Measurements from ENCODE around the gene EN1.

The EN1 gene

GRCh38 chr2:118850901-118851415, 3.5 kb upstream of the EN1 start:
- Histone ChIP-seq H3K27me3 (ENCODE audit: control insufficient read depth in 5 of 5, insufficient read depth in 4 of 5, low read length in 5 of 5) (peaks cover 15 to 62% (median 41%) of the 10 kb centered on the region in 5 donors), H3K4me1 (ENCODE audit: control insufficient read depth in 5 of 5, insufficient read depth in 5 of 5, low read length in 5 of 5) (peaks cover 0 to 27% (median 27%) of the 10 kb centered on the region in 5 donors), H3K27ac (ENCODE audit: low read depth, low read length) (no peak overlapping the region), H3K9ac (ENCODE audit: low read length in 5 of 5) (no peak overlapping the region), H3K4me3 (ENCODE audit: low read depth in 1 of 5, low read length in 5 of 5) (no peak overlapping the region), H3K36me3 (ENCODE audit: control insufficient read depth in 5 of 5, insufficient read depth in 5 of 5, low read length in 5 of 5) (no peaks in the 10 kb centered on the region), H3K9me3 (ENCODE audit: control insufficient read depth in 5 of 5, low read length in 5 of 5) (no peaks in the 10 kb centered on the region)

GRCh38 chr2:118850168-118850900, 2.9 kb upstream of the EN1 start:
- no peak overlapping the region for H3K4me3 ChIP-seq (ENCODE audit: low read depth in 1 of 5, low read length in 5 of 5)
- H3K9me3 ChIP-seq (ENCODE audit: control insufficient read depth in 5 of 5, low read length in 5 of 5) = no peaks in the 10 kb centered on the region
- no peak overlapping the region for H3K9ac ChIP-seq (ENCODE audit: low read length in 5 of 5)
- H3K27ac ChIP-seq (ENCODE audit: low read depth, low read length) = no peak overlapping the region
- peaks cover 0 to 28% (median 27%) of the 10 kb centered on the region in 5 donors for H3K4me1 ChIP-seq (ENCODE audit: control insufficient read depth in 5 of 5, insufficient read depth in 5 of 5, low read length in 5 of 5)
- peaks cover 13 to 64% (median 38%) of the 10 kb centered on the region in 5 donors for H3K27me3 ChIP-seq (ENCODE audit: control insufficient read depth in 5 of 5, insufficient read depth in 4 of 5, low read length in 5 of 5)
- no peaks in the 10 kb centered on the region for H3K36me3 ChIP-seq (ENCODE audit: control insufficient read depth in 5 of 5, insufficient read depth in 5 of 5, low read length in 5 of 5)

- H3K4me3 ChIP-seq (ENCODE audit: low read depth in 1 of 5, low read length in 5 of 5) = no peak overlapping the region
- H3K27ac ChIP-seq (ENCODE audit: low read depth, low read length) = no peak overlapping the region
- peaks cover 9 to 63% (median 42%) of the 10 kb centered on the region in 5 donors for H3K27me3 ChIP-seq (ENCODE audit: control insufficient read depth in 5 of 5, insufficient read depth in 4 of 5, low read length in 5 of 5)
- H3K36me3 ChIP-seq (ENCODE audit: control insufficient read depth in 5 of 5, insufficient read depth in 5 of 5, low read length in 5 of 5) = no peaks in the 10 kb centered on the region
- H3K9me3 ChIP-seq (ENCODE audit: control insufficient read depth in 5 of 5, low read length in 5 of 5) = no peaks in the 10 kb centered on the region
- peaks cover 0 to 34% (median 32%) of the 10 kb centered on the region in 5 donors for H3K4me1 ChIP-seq (ENCODE audit: control insufficient read depth in 5 of 5, insufficient read depth in 5 of 5, low read length in 5 of 5)
- H3K9ac ChIP-seq (ENCODE audit: low read length in 5 of 5) = no peak overlapping the region
These were observed 2.0 kb upstream of the EN1 start for GRCh38 chr2:118849226-118850167.

- Histone ChIP-seq H3K4me3 (ENCODE audit: low read depth in 1 of 5, low read length in 5 of 5) (peak overlapping the region; percentile 48 to 79 (median 60)), H3K27me3 (ENCODE audit: control insufficient read depth in 5 of 5, insufficient read depth in 4 of 5, low read length in 5 of 5) (peaks cover 4 to 56% (median 40%) of the 10 kb centered on the region in 5 donors), H3K36me3 (ENCODE audit: control insufficient read depth in 5 of 5, insufficient read depth in 5 of 5, low read length in 5 of 5) (no peaks in the 10 kb centered on the region), H3K9me3 (ENCODE audit: control insufficient read depth in 5 of 5, low read length in 5 of 5) (no peaks in the 10 kb centered on the region), H3K27ac (ENCODE audit: low read depth, low read length) (no peak overlapping the region), H3K4me1 (ENCODE audit: control insufficient read depth in 5 of 5, insufficient read depth in 5 of 5, low read length in 5 of 5) (peaks cover 2 to 43% (median 40%) of the 10 kb centered on the region in 5 donors), H3K9ac (ENCODE audit: low read length in 5 of 5) (no peak overlapping the region)
These were observed 1.2 kb upstream of the EN1 start for GRCh38 chr2:118848381-118849225.

- Histone ChIP-seq H3K4me3 (ENCODE audit: low read depth in 1 of 5, low read length in 5 of 5) (peak overlapping the region; percentile 48 to 79 (median 63)), H3K36me3 (ENCODE audit: control insufficient read depth in 5 of 5, insufficient read depth in 5 of 5, low read length in 5 of 5) (no peaks in the 10 kb centered on the region), H3K4me1 (ENCODE audit: control insufficient read depth in 5 of 5, insufficient read depth in 5 of 5, low read length in 5 of 5) (peaks cover 2 to 49% (median 47%) of the 10 kb centered on the region in 5 donors), H3K27ac (ENCODE audit: low read depth, low read length) (no peak overlapping the region), H3K27me3 (ENCODE audit: control insufficient read depth in 5 of 5, insufficient read depth in 4 of 5, low read length in 5 of 5) (peaks cover 6 to 53% (median 36%) of the 10 kb centered on the region in 5 donors), H3K9me3 (ENCODE audit: control insufficient read depth in 5 of 5, low read length in 5 of 5) (no peaks in the 10 kb centered on the region), H3K9ac (ENCODE audit: low read length in 5 of 5) (peak overlapping the region in 1 of 5 donors; percentile 47)
These were observed 319 bp upstream of the EN1 start for GRCh38 chr2:118847762-118848172.

GRCh38 chr2:118846442-118846952, 951 bp downstream of the EN1 start:
- Histone ChIP-seq H3K27ac (ENCODE audit: low read depth, low read length) (no peak overlapping the region), H3K9ac (ENCODE audit: low read length in 5 of 5) (no peak overlapping the region), H3K27me3 (ENCODE audit: control insufficient read depth in 5 of 5, insufficient read depth in 4 of 5, low read length in 5 of 5) (peaks cover 6 to 55% (median 32%) of the 10 kb centered on the region in 5 donors), H3K36me3 (ENCODE audit: control insufficient read depth in 5 of 5, insufficient read depth in 5 of 5, low read length in 5 of 5) (no peaks in the 10 kb centered on the region), H3K9me3 (ENCODE audit: control insufficient read depth in 5 of 5, low read length in 5 of 5) (no peaks in the 10 kb centered on the region), H3K4me1 (ENCODE audit: control insufficient read depth in 5 of 5, insufficient read depth in 5 of 5, low read length in 5 of 5) (peaks cover 2 to 58% (median 56%) of the 10 kb centered on the region in 5 donors), H3K4me3 (ENCODE audit: low read depth in 1 of 5, low read length in 5 of 5) (peak overlapping the region in 4 of 5 donors; percentile 62 to 76 (median 68))

GRCh38 chr2:118845522-118846441, 1.7 kb downstream of the EN1 start:
- Histone ChIP-seq H3K27ac (ENCODE audit: low read depth, low read length) (peak overlapping the region; percentile 78), H3K9ac (ENCODE audit: low read length in 5 of 5) (peak overlapping the region; percentile 9 to 76 (median 68)), H3K4me1 (ENCODE audit: control insufficient read depth in 5 of 5, insufficient read depth in 5 of 5, low read length in 5 of 5) (peaks cover 2 to 64% (median 63%) of the 10 kb centered on the region in 5 donors), H3K4me3 (ENCODE audit: low read depth in 1 of 5, low read length in 5 of 5) (peak overlapping the region; percentile 62 to 76 (median 70)), H3K27me3 (ENCODE audit: control insufficient read depth in 5 of 5, insufficient read depth in 4 of 5, low read length in 5 of 5) (peaks cover 2 to 55% (median 35%) of the 10 kb centered on the region in 5 donors), H3K9me3 (ENCODE audit: control insufficient read depth in 5 of 5, low read length in 5 of 5) (no peaks in the 10 kb centered on the region), H3K36me3 (ENCODE audit: control insufficient read depth in 5 of 5, insufficient read depth in 5 of 5, low read length in 5 of 5) (no peaks in the 10 kb centered on the region)

GRCh38 chr2:118845005-118845521, 2.4 kb downstream of the EN1 start:
- H3K4me3 ChIP-seq (ENCODE audit: low read depth in 1 of 5, low read length in 5 of 5) = peak overlapping the region; percentile 62 to 76 (median 70)

More at GRCh38 chr2:118845005-118845521, 2.4 kb downstream of the EN1 start:
- Histone ChIP-seq H3K27ac (ENCODE audit: low read depth, low read length) (peak overlapping the region; percentile 78), H3K27me3 (ENCODE audit: control insufficient read depth in 5 of 5, insufficient read depth in 4 of 5, low read length in 5 of 5) (peaks cover 0 to 48% (median 42%) of the 10 kb centered on the region in 5 donors), H3K36me3 (ENCODE audit: control insufficient read depth in 5 of 5, insufficient read depth in 5 of 5, low read length in 5 of 5) (no peaks in the 10 kb centered on the region), H3K9ac (ENCODE audit: low read length in 5 of 5) (peak overlapping the region; percentile 32 to 76 (median 68)), H3K4me1 (ENCODE audit: control insufficient read depth in 5 of 5, insufficient read depth in 5 of 5, low read length in 5 of 5) (peaks cover 2 to 69% (median 63%) of the 10 kb centered on the region in 5 donors), H3K9me3 (ENCODE audit: control insufficient read depth in 5 of 5, low read length in 5 of 5) (no peaks in the 10 kb centered on the region)
